ENCODE data around the gene LIN7A.

LIN7A gene

DNA sequence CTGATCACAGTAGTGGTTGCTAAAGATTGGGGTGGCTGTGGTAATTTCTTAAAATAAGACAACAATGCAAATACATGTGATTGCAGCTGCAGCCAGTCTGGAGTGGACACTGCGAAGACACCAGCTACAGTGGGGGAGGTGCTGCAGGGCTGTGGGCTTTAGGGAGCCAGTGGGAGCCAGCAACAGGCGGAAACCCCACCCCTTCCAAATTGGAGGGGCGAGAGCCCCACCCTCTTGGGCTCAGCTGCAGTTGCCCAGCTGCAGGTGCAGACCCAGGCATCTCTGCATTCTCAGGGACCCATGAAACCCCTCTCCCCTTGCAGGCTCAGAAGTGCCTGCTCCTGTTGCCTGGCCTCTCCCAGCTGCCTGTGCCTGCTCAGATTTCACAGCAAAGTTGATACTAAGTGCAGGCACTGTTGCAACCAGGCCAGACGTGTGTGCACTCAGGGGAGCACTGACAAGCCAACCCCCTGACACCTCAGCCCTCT lies 116.2 kb downstream of the LIN7A start:
- H3K9ac ChIP-seq (ENCODE audit: low read depth, low read length), result no peak overlapping the region
- H3K9me3 ChIP-seq (ENCODE audit: insufficient read depth, low read length, severe bottlenecking), result no peaks in the 10 kb centered on the region
- no peak overlapping the region for H3K4me3 ChIP-seq (ENCODE audit: low read depth in 1 of 2, low read length in 2 of 2)
- no peak overlapping the region for H3K4me2 ChIP-seq (ENCODE audit: insufficient read depth, low read length)
- H2AFZ ChIP-seq (ENCODE audit: low read depth, low read length), result no peak overlapping the region
- H3K4me1 ChIP-seq (ENCODE audit: insufficient read depth, low read length), result no peaks in the 10 kb centered on the region
- DNase-seq (no peak), ATAC-seq (ENCODE audit: insufficient read depth, low read depth) (no peak)
- TF ChIP-seq, protein P1, sequence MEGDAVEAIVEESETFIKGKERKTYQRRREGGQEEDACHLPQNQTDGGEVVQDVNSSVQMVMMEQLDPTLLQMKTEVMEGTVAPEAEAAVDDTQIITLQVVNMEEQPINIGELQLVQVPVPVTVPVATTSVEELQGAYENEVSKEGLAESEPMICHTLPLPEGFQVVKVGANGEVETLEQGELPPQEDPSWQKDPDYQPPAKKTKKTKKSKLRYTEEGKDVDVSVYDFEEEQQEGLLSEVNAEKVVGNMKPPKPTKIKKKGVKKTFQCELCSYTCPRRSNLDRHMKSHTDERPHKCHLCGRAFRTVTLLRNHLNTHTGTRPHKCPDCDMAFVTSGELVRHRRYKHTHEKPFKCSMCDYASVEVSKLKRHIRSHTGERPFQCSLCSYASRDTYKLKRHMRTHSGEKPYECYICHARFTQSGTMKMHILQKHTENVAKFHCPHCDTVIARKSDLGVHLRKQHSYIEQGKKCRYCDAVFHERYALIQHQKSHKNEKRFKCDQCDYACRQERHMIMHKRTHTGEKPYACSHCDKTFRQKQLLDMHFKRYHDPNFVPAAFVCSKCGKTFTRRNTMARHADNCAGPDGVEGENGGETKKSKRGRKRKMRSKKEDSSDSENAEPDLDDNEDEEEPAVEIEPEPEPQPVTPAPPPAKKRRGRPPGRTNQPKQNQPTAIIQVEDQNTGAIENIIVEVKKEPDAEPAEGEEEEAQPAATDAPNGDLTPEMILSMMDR (IDR thresholded peaks at IDR 0.05; ENCODE audit: borderline replicate concordance, extremely low read depth, low read length, poor library complexity, severe bottlenecking), result no peak
- TF ChIP-seq EZH2 (IDR thresholded peaks at IDR 0.05; ENCODE audit: borderline replicate concordance, low read depth, low read length, severe bottlenecking), result no peak
- H3K79me2 ChIP-seq (ENCODE audit: insufficient read depth, low read length), result no peaks in the 10 kb centered on the region
- H4K20me1 ChIP-seq (ENCODE audit: insufficient read depth, low read length), result no peaks in the 10 kb centered on the region
- H3K27me3 ChIP-seq (ENCODE audit: insufficient read depth, low read length, poor library complexity), result no peaks in the 10 kb centered on the region
- H3K36me3 ChIP-seq (ENCODE audit: insufficient read depth, low read length), result no peaks in the 10 kb centered on the region
- no peak overlapping the region for H3K27ac ChIP-seq (ENCODE audit: low read length)

DNA sequence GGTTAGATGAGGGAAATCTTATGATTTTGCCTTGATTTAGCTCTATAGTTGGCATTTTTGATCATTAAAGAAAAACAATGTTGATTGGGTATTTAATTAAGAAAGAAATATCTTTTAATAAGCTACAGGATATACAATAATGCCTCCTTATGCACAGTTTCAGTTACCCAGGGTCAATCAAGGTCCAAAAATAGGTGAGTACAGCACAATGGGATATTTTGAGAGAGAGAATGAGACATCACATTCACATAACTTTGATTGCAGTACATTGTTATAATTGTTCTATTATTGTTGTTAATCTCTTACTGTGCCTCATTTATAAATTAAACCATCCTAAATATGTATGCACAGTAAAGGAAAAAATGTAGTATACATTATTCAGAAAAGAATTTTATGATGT lies 118.9 kb downstream of the LIN7A start:
- no peak overlapping the region for H3K4me3 ChIP-seq (ENCODE audit: low read depth in 1 of 2, low read length in 2 of 2)
- DNase-seq (no peak), ATAC-seq (ENCODE audit: insufficient read depth, low read depth) (no peak)
- H3K27me3 ChIP-seq (ENCODE audit: insufficient read depth, low read length, poor library complexity), result no peaks in the 10 kb centered on the region
- H3K36me3 ChIP-seq (ENCODE audit: insufficient read depth, low read length), result no peaks in the 10 kb centered on the region
- H3K4me2 ChIP-seq (ENCODE audit: insufficient read depth, low read length), result no peak overlapping the region
- H2AFZ ChIP-seq (ENCODE audit: low read depth, low read length), result no peak overlapping the region
- no peak overlapping the region for H3K9ac ChIP-seq (ENCODE audit: low read depth, low read length)
- no peak overlapping the region for H3K27ac ChIP-seq (ENCODE audit: low read length)
- H3K79me2 ChIP-seq (ENCODE audit: insufficient read depth, low read length), result no peaks in the 10 kb centered on the region
- no peaks in the 10 kb centered on the region for H3K4me1 ChIP-seq (ENCODE audit: insufficient read depth, low read length)
- TF ChIP-seq, protein P1 (IDR thresholded peaks at IDR 0.05; ENCODE audit: borderline replicate concordance, extremely low read depth, low read length, poor library complexity, severe bottlenecking), result no peak
- TF ChIP-seq EZH2 (IDR thresholded peaks at IDR 0.05; ENCODE audit: borderline replicate concordance, low read depth, low read length, severe bottlenecking), result no peak
- no peaks in the 10 kb centered on the region for H4K20me1 ChIP-seq (ENCODE audit: insufficient read depth, low read length)
- H3K9me3 ChIP-seq (ENCODE audit: insufficient read depth, low read length, severe bottlenecking), result no peaks in the 10 kb centered on the region

DNA sequence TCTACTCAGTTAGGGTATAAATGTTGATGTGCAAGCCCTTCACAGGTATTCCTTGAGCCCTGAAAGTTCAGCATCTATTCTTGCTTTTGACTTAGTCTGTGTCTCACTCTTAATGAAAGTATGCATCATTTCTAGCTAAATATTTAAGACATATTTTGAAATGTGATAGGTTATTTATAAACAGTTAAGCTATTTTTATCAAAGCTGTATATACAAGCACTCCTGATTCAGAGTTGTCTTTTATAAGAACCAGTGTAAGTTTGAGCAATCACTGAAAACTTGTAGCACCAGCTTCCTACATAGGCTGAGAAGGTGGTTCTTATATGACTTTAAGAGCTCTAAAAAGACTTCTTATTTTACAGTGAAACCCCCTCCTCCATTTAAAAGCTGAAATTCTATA lies 122.4 kb downstream of the LIN7A start:
- Histone ChIP-seq H3K9ac (ENCODE audit: low read depth, low read length) (no peak overlapping the region), H3K9me3 (ENCODE audit: insufficient read depth, low read length, severe bottlenecking) (no peaks in the 10 kb centered on the region), H2AFZ (ENCODE audit: low read depth, low read length) (no peak overlapping the region), H3K36me3 (ENCODE audit: insufficient read depth, low read length) (no peaks in the 10 kb centered on the region), H4K20me1 (ENCODE audit: insufficient read depth, low read length) (no peaks in the 10 kb centered on the region), H3K4me3 (ENCODE audit: low read depth in 1 of 2, low read length in 2 of 2) (no peak overlapping the region), H3K4me1 (ENCODE audit: insufficient read depth, low read length) (no peaks in the 10 kb centered on the region), H3K27me3 (ENCODE audit: insufficient read depth, low read length, poor library complexity) (no peaks in the 10 kb centered on the region), H3K4me2 (ENCODE audit: insufficient read depth, low read length) (no peak overlapping the region), H3K79me2 (ENCODE audit: insufficient read depth, low read length) (no peaks in the 10 kb centered on the region), H3K27ac (ENCODE audit: low read length) (no peak overlapping the region)
- no peak for TF ChIP-seq EZH2 (IDR thresholded peaks at IDR 0.05; ENCODE audit: borderline replicate concordance, low read depth, low read length, severe bottlenecking)
- TF ChIP-seq, protein P1 (IDR thresholded peaks at IDR 0.05; ENCODE audit: borderline replicate concordance, extremely low read depth, low read length, poor library complexity, severe bottlenecking), result no peak
- ATAC-seq (ENCODE audit: insufficient read depth, low read depth) (no peak), DNase-seq (no peak)

DNA sequence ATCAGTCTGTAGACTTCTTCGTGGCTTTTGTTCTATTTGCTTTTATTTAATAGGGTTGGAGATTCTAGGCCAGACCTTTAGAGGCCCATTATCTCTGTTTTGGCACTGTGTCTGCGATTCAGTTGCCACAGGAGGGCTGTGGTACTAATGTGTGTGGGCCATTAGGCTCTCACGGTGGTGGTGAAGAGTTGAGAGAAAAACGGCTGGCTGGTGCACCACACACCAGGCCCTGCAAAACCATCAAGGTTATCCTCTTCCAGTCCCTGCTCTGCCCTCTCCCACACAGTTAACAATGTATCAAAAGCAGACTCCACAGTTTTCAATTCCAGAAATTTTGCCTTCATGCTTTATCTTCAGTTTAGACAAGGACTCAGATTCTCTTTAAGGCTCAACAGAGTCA lies 123.3 kb downstream of the LIN7A start:
- no peak overlapping the region for H2AFZ ChIP-seq (ENCODE audit: low read depth, low read length)
- no peaks in the 10 kb centered on the region for H4K20me1 ChIP-seq (ENCODE audit: insufficient read depth, low read length)
- no peaks in the 10 kb centered on the region for H3K9me3 ChIP-seq (ENCODE audit: insufficient read depth, low read length, severe bottlenecking)
- H3K36me3 ChIP-seq (ENCODE audit: insufficient read depth, low read length), result no peaks in the 10 kb centered on the region
- H3K27ac ChIP-seq (ENCODE audit: low read length), result no peak overlapping the region
- TF ChIP-seq, protein P1 (IDR thresholded peaks at IDR 0.05; ENCODE audit: borderline replicate concordance, extremely low read depth, low read length, poor library complexity, severe bottlenecking), result no peak
- TF ChIP-seq EZH2 (IDR thresholded peaks at IDR 0.05; ENCODE audit: borderline replicate concordance, low read depth, low read length, severe bottlenecking), result no peak
- H3K4me1 ChIP-seq (ENCODE audit: insufficient read depth, low read length), result no peaks in the 10 kb centered on the region
- no peak overlapping the region for H3K4me2 ChIP-seq (ENCODE audit: insufficient read depth, low read length)
- no peaks in the 10 kb centered on the region for H3K27me3 ChIP-seq (ENCODE audit: insufficient read depth, low read length, poor library complexity)
- DNase-seq (no peak), ATAC-seq (ENCODE audit: insufficient read depth, low read depth) (no peak)
- H3K79me2 ChIP-seq (ENCODE audit: insufficient read depth, low read length), result no peaks in the 10 kb centered on the region
- no peak overlapping the region for H3K9ac ChIP-seq (ENCODE audit: low read depth, low read length)
- no peak overlapping the region for H3K4me3 ChIP-seq (ENCODE audit: low read depth in 1 of 2, low read length in 2 of 2)
